DMS79 treated with DMSO at 0.1 percent for 48 hours (cell line): ENCODE measurements around the gene RNF187.

ENCODE experiments used
- DNase-seq: peaks from one replicate; lab custom pipeline; 2025; lab: John Stamatoyannopoulos, UW

Gene RNF187

DNA sequence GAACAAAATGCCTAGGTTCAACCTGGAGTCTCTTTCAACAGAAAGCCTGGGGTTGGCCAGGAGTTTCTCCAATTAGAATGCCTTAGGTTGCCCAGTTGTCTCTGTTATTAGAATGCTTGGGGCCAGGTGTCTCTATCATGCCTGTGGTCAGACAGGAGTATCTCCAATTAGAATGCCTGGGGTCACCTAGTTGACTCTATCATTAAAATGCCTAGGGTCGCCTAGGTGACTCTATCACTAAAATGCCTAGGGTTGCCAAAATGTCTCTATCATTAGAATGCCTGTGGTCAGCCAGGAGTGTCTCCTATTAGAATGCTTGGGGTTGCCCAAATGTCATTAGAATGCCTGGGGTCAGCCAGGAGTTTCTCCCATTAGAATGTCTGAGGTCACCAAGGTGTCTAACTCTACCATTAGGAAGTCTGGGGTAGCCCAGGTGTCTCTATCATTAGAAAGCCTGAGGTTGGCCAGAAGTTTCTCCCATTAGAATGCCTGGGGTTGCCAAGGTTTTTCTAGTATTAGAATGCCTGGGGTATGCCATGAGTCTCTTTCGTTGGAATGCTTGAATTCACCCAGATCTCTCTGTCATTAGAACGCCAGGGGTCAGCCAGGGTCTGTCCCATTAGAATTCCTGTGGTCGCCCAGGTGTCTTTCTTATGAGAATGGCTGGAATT lies 57.9 kb downstream of the RNF187 start:
- DNase-seq: no peak
